DND-41 (cell line): Measurements from ENCODE around the gene ERC2.

ENCODE experiments used
- EZH2 ChIP-seq: IDR thresholded peaks from 3 replicates; pipeline ENCODE4 v1.6.1; 2012; ENCODE audit warnings: borderline replicate concordance, low read depth, mild to moderate bottlenecking, moderate library complexity, low read length, inconsistent platforms; ENCODE audit not compliant: severe bottlenecking
- TF ChIP-seq, protein P1 (sequence below): IDR thresholded peaks from 2 replicates; pipeline ENCODE4 v1.5.1; 2012; ENCODE audit warnings: borderline replicate concordance, low read length, moderate library complexity, mild to moderate bottlenecking; ENCODE audit not compliant: poor library complexity, severe bottlenecking; ENCODE audit errors: extremely low read depth

GRCh38 chr3:55488398-55489055 is 979.7 kb downstream of the ERC2 start:
- TF ChIP-seq, protein P1, sequence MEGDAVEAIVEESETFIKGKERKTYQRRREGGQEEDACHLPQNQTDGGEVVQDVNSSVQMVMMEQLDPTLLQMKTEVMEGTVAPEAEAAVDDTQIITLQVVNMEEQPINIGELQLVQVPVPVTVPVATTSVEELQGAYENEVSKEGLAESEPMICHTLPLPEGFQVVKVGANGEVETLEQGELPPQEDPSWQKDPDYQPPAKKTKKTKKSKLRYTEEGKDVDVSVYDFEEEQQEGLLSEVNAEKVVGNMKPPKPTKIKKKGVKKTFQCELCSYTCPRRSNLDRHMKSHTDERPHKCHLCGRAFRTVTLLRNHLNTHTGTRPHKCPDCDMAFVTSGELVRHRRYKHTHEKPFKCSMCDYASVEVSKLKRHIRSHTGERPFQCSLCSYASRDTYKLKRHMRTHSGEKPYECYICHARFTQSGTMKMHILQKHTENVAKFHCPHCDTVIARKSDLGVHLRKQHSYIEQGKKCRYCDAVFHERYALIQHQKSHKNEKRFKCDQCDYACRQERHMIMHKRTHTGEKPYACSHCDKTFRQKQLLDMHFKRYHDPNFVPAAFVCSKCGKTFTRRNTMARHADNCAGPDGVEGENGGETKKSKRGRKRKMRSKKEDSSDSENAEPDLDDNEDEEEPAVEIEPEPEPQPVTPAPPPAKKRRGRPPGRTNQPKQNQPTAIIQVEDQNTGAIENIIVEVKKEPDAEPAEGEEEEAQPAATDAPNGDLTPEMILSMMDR, result no peak
- no peak for TF ChIP-seq EZH2
